Astrocyte of the spinal cord (primary cell): ENCODE data around the gene MORN1.

ENCODE experiments used
- DNase-seq: peaks from one replicate; pipeline ENCODE4 v3.0.0; 2011; ENCODE audit warnings: low read depth, low spot score
- H3K4me3 ChIP-seq: 2 replicates; pipeline ENCODE4 v1.5.1; 2011; ENCODE audit warnings: low read depth, mild to moderate bottlenecking, low read length, moderate library complexity
- CTCF ChIP-seq: IDR thresholded peaks from 2 replicates; pipeline ENCODE4 v1.5.1; 2012; ENCODE audit warnings: low read depth, mild to moderate bottlenecking, low read length, inconsistent platforms
- in situ Hi-C: cut with HindIII; loops from 2 replicates; pipeline ENCODE4 v1.10.0; 2017; ENCODE audit warnings: low sequenced_read_pairs

The MORN1 gene

GRCh38 chr1:2342384-2343022, 48.9 kb downstream of the MORN1 start:
- TF ChIP-seq CTCF, result no peak
- H3K4me3 ChIP-seq, result no peak overlapping the region
- in situ Hi-C loops, result no loop called here
- no peak for DNase-seq

- no peak for DNase-seq
- in situ Hi-C loops, result no loop called here
- H3K4me3 ChIP-seq, result no peak overlapping the region
- no peak for TF ChIP-seq CTCF
Observed at GRCh38 chr1:2341706-2342383, 49.5 kb downstream of the MORN1 start.

- TF ChIP-seq CTCF, result no peak
- no peak overlapping the region for H3K4me3 ChIP-seq
- DNase-seq, result no peak
- in situ Hi-C loops, result no loop called here
Observed at GRCh38 chr1:2340918-2341254, 50.5 kb downstream of the MORN1 start.

GRCh38 chr1:2340086-2340917, 51.1 kb downstream of the MORN1 start:
- DNase-seq, result no peak
- H3K4me3 ChIP-seq, result no peak overlapping the region
- in situ Hi-C loops, result no loop called here
- TF ChIP-seq CTCF, result no peak

- no peak for DNase-seq
- no peak for TF ChIP-seq CTCF
- no peak overlapping the region for H3K4me3 ChIP-seq
- in situ Hi-C loops, result no loop called here
Observed at GRCh38 chr1:2339206-2340085, 51.9 kb downstream of the MORN1 start.

- in situ Hi-C loops, result no loop called here
Observed at GRCh38 chr1:2337501-2337900, 53.9 kb downstream of the MORN1 start.

More at GRCh38 chr1:2337501-2337900, 53.9 kb downstream of the MORN1 start:
- no peak for DNase-seq
- no peak for TF ChIP-seq CTCF
- H3K4me3 ChIP-seq, result no peak overlapping the region
